ENCODE results near the gene MAFF. TPM values are rescaled to one million over a fixed set of nuclear protein-coding genes. Genes with fewer than 3 reads are reported as not detected.
A peak's percentile ranks its signal among the peaks of the same experiment; 100 is the strongest.

Gene MAFF
- total and polyA plus RNA-seq, 9 of the 15 experiments (the other 6 are each of a cell fraction or from before 2014, with no cell fraction given), result 0.51 to 8.0 (median 5.4) TPM

- TF ChIP-seq ZNF277 (CRISPR knock-in tag; IDR thresholded peaks at IDR 0.05; ENCODE audit: borderline replicate concordance), result no peak
- TF ChIP-seq ZNF212 (CRISPR knock-in tag; IDR thresholded peaks at IDR 0.05), result no peak
- no peak for TF ChIP-seq ZNF785 (CRISPR knock-in tag; IDR thresholded peaks at IDR 0.05)
- TF ChIP-seq ATF1 (CRISPR knock-in tag; IDR thresholded peaks at IDR 0.05), result no peak
- no peak; the same call in 1 of the 2 replicates for TF ChIP-seq ATF1 (tag; IDR thresholded peaks at IDR 0.05)
- no peak for TF ChIP-seq ZNF146 (CRISPR knock-in tag; IDR thresholded peaks at IDR 0.05; ENCODE audit: unreplicated experiment)
- TF ChIP-seq GTF2A2 (tag; IDR thresholded peaks at IDR 0.05), result no peak
- TF ChIP-seq ZNF165 (CRISPR knock-in tag; IDR thresholded peaks at IDR 0.05; ENCODE audit: borderline replicate concordance), result no peak
- TF ChIP-seq ZNF592 (IDR thresholded peaks at IDR 0.05), result peak; percentile 53
- TF ChIP-seq STAT5B (CRISPR knock-in tag; IDR thresholded peaks at IDR 0.05), result no peak
- TF ChIP-seq DEAF1 (CRISPR knock-in tag; IDR thresholded peaks at IDR 0.05), result no peak
- no peak for TF ChIP-seq RBM14 (IDR thresholded peaks at IDR 0.05; ENCODE audit: borderline replicate concordance, insufficient read depth, low read depth, low read length)
- TF ChIP-seq ARID1B (IDR thresholded peaks at IDR 0.05), result peak; percentile 60
- TF ChIP-seq TSC22D4 (tag; IDR thresholded peaks at IDR 0.05), result no peak
- no peak for TF ChIP-seq ZBED1 (IDR thresholded peaks at IDR 0.05)
- no peak for TF ChIP-seq ZNF445 (CRISPR knock-in tag; IDR thresholded peaks at IDR 0.05; ENCODE audit: low read depth)
- peak; percentile 29; the same call in 1 of the 2 replicates for TF ChIP-seq L3MBTL2 (IDR thresholded peaks at IDR 0.05)
- no peak for TF ChIP-seq NFE2L1 (tag; IDR thresholded peaks at IDR 0.05; ENCODE audit: borderline replicate concordance, low read depth)
- no peak for TF ChIP-seq MTA2 (IDR thresholded peaks at IDR 0.05; ENCODE audit: low read depth)
Observed at GRCh38 chr22:38177926-38178604, 23.7 kb upstream of the MAFF start (continued).
